GM12878 (cell line): ENCODE results near the gene RANBP17. TPM values are rescaled to one million over a fixed set of nuclear protein-coding genes. Genes with fewer than 3 reads are reported as not detected.

Experiments
- ATAC-seq: fragments of 200-7000 bp; cut with Tn5 transposase; 3 replicates; pipeline ENCODE4 v1.9.1; 2020; ENCODE audit warnings: mild to moderate bottlenecking, moderate library complexity
- BruUV-seq: library from RNA; stranded (reverse); fragments of 400-500 nt; replicated peaks from 2 replicates; lab custom pipeline; 2021; lab: Mats Ljungman, UMichigan
- CTCF ChIA-PET: fragments of 300-600 bp; sonication (Branson Sonifier 250); formaldehyde crosslinking; extraction: SDS; loops from one replicate; lab custom pipeline; 2021; ENCODE audit warnings: inconsistent platforms; lab: Yijun Ruan, JAX
- POLR2A ChIA-PET: fragments of 350-600 bp; formaldehyde crosslinking; extraction: SDS; loops from one replicate; lab custom pipeline; 2021; ENCODE audit warnings: inconsistent platforms; lab: Charles Lee
- RAD21 ChIA-PET: fragments of 300-600 bp; sonication (Branson Sonifier 250); formaldehyde crosslinking; loops from one replicate; lab custom pipeline; 2023; ENCODE audit warnings: antibody characterized with exemption; ENCODE audit not compliant: unreplicated experiment; lab: Charles Lee
- SMC1A ChIA-PET: fragments of 300-600 bp; sonication (Branson Sonifier 250); formaldehyde crosslinking; loops from one replicate; lab custom pipeline; 2023; ENCODE audit not compliant: unreplicated experiment, uncharacterized antibody; lab: Charles Lee
- DNase-seq: peaks from one replicate; pipeline ENCODE4 v3.0.0-alpha.2; 2011; ENCODE audit warnings: low read depth, low spot score
- FAIRE-seq: peaks from 3 replicates; lab custom pipeline; 2011; peaks lifted over from hg19 to GRCh38; lab: Jason Lieb, UNC
- H2AFZ ChIP-seq: 2 replicates; pipeline ENCODE4 v1.6.0; 2011; ENCODE audit warnings: low read depth, low read length, control low read depth; ENCODE audit not compliant: control insufficient read depth
- H3K27ac ChIP-seq: 2 replicates; pipeline ENCODE4 v1.5.1; 2011; ENCODE audit warnings: control low read depth; ENCODE audit not compliant: control insufficient read depth, insufficient read depth
- H3K27me3 ChIP-seq, 2 experiments: replicated peaks in 1 of 2; 2 replicates each; pipeline versions ENCODE4 v1.6.0 to v1.6.1; 2011; ENCODE audit warnings: low read length in 1 of 2; ENCODE audit not compliant: control insufficient read depth in 2 of 2, insufficient read depth in 2 of 2
- H3K36me3 ChIP-seq, 2 experiments: 2 replicates each; pipeline ENCODE4 v1.5.1; 2011; ENCODE audit warnings: low read length in 1 of 2; ENCODE audit not compliant: control insufficient read depth in 2 of 2, insufficient read depth in 2 of 2
- H3K4me1 ChIP-seq: 2 replicates; pipeline ENCODE4 v1.6.1; 2011; ENCODE audit warnings: mild to moderate bottlenecking, low read length, moderate library complexity, mixed read lengths; ENCODE audit not compliant: control insufficient read depth, insufficient read depth
- H3K4me2 ChIP-seq: 2 replicates; pipeline ENCODE4 v1.6.0; 2011; ENCODE audit warnings: control low read depth; ENCODE audit not compliant: control insufficient read depth, insufficient read depth
- H3K4me3 ChIP-seq: fragments of 200-600 bp; sonication (generic); 2 replicates; pipeline ENCODE4 v1.5.1; 2016
- H3K79me2 ChIP-seq: 2 replicates; pipeline ENCODE4 v1.6.0; 2011; ENCODE audit warnings: low read length; ENCODE audit not compliant: control insufficient read depth, insufficient read depth
- H3K9ac ChIP-seq: 2 replicates; pipeline ENCODE4 v1.8.0; 2011; ENCODE audit warnings: low read length, control low read depth, mixed read lengths; ENCODE audit not compliant: control insufficient read depth, insufficient read depth
- H3K9me3 ChIP-seq: replicated peaks from 3 replicates; pipeline ENCODE4 v1.5.1; 2011; ENCODE audit warnings: mild to moderate bottlenecking, low read length; ENCODE audit not compliant: control insufficient read depth, insufficient read depth
- H4K20me1 ChIP-seq: 2 replicates; pipeline ENCODE4 v1.6.0; 2011; ENCODE audit not compliant: control insufficient read depth, insufficient read depth
- BACH1 ChIP-seq: fragments of 450-650 bp; IDR thresholded peaks from 2 replicates; pipeline ENCODE4 v1.6.1; 2017; ENCODE audit warnings: mild to moderate bottlenecking, borderline replicate concordance
- CHD4 ChIP-seq: fragments of 200-600 bp; sonication (generic); IDR thresholded peaks from 2 replicates; pipeline ENCODE4 v1.6.1; 2016; ENCODE audit warnings: mild to moderate bottlenecking
- ELK1 ChIP-seq: IDR thresholded peaks from 2 replicates; pipeline ENCODE4 v1.6.1; 2012; ENCODE audit warnings: low read depth, low read length, improper control_type of control experiment
- HDAC6 ChIP-seq: fragments of 200-600 bp; sonication (generic); IDR thresholded peaks from one replicate; pipeline ENCODE4 v1.8.0; 2017; ENCODE audit warnings: antibody characterized with exemption; ENCODE audit not compliant: unreplicated experiment
- NFYB ChIP-seq: IDR thresholded peaks from 2 replicates; pipeline ENCODE4 v1.6.1; 2011; ENCODE audit warnings: low read depth, mild to moderate bottlenecking, low read length, improper control_type of control experiment, moderate library complexity; ENCODE audit not compliant: insufficient read depth
- RFX5 ChIP-seq: IDR thresholded peaks from 2 replicates; pipeline ENCODE4 v1.6.1; 2011; ENCODE audit warnings: low read depth, low read length, improper control_type of control experiment
- SKIL ChIP-seq: fragments of 450-650 bp; IDR thresholded peaks from 2 replicates; pipeline ENCODE4 v1.6.1; 2017; ENCODE audit warnings: mild to moderate bottlenecking, low read depth, inconsistent platforms; ENCODE audit not compliant: poor library complexity, severe bottlenecking
- SUZ12 ChIP-seq: fragments of 200-600 bp; sonication (generic); IDR thresholded peaks from one replicate; pipeline ENCODE4 v1.6.1; 2018; ENCODE audit warnings: antibody characterized with exemption, mild to moderate bottlenecking; ENCODE audit not compliant: unreplicated experiment
- TARDBP ChIP-seq: IDR thresholded peaks from 2 replicates; pipeline ENCODE4 v1.6.1; 2016; ENCODE audit warnings: borderline replicate concordance
- ZNF622 ChIP-seq: fragments of 450-650 bp; IDR thresholded peaks from 2 replicates; pipeline ENCODE4 v1.6.1; 2017; ENCODE audit warnings: mild to moderate bottlenecking, inconsistent platforms
- WGBS: methylation state at CpG from one replicate; pipeline ENCODE4 v1.1.6; 2016; ENCODE audit warnings: low lambda C conversion rate; ENCODE audit not compliant: insufficient replicate concordance, insufficient coverage; ENCODE audit errors: missing lambda C conversion rate; 5-methylcytosine and 5-hydroxymethylcytosine counted together
- in situ Hi-C: fragments of 300-500 bp; cut with MboI; formaldehyde crosslinking; loops from 9 replicates; pipeline ENCODE4 v1.14.3; 2018; ENCODE audit warnings: mixed read lengths
- intact Hi-C: fragments of 100-400 bp; cut with micrococcal nuclease; formaldehyde crosslinking; loops from one replicate; pipeline ENCODE4 v1.14.2; 2022; ENCODE audit not compliant: unreplicated experiment
- polyA plus RNA-seq, 11 experiments: library from polyadenylated mRNA; depleted of rRNA in 4 of 11; unstranded in 6 of 11; stranded (reverse) in 5 of 11; fragments of >200 nt; fragmentation: Nextera tagmentation in 4 of 11; fragmentation: Illumina TruSeq in 1 of 11; extraction: Ambion mirVana in 4 of 11; extraction: Trizol in 1 of 11; gene quantifications; 1 replicate in 1 of 11; 2 replicates in 10 of 11; pipeline versions ENCODE4 v1.2.1 to v1.2.3, GENCODE V29; 2011 to 2016; ENCODE audit warnings: inconsistent platforms in 2 of 11, missing spikeins in 2 of 11, low read depth in 1 of 11
- total RNA-seq, 4 experiments: library from RNA; depleted of rRNA in 3 of 4; stranded (reverse); fragments of >200 nt in 3 of 4; fragmentation: Illumina TruSeq in 1 of 4; extraction: Trizol in 1 of 4; gene quantifications; 2 replicates each; pipeline versions ENCODE4 v1.2.1 to v1.2.3, GENCODE V29; 2013 to 2021

RANBP17 gene
- total and polyA plus RNA-seq, 10 of the 15 experiments (the other 5 are each of a cell fraction or from before 2014, with no cell fraction given), result 0.10 TPM; not detected in 9

GRCh38 chr5:171307789-171308452 lies 446.1 kb downstream of the RANBP17 start (continued):
- TF ChIP-seq SKIL (no peak), ZNF622 (no peak), BACH1 (no peak), HDAC6 (no peak), RFX5 (no peak), CHD4 (no peak)

GRCh38 chr5:171308453-171309275 lies 446.8 kb downstream of the RANBP17 start, which contains the start of gene TLX3:
Gene TLX3 (plus strand): TSS chr5:171309248. CDS start chr5:171309366, 118 bp downstream.
- no TSS peak for BruUV-seq
- H3K9me3 ChIP-seq, result no peaks in the 10 kb centered on the region; the same call in 2 of the 3 replicates
- peak; percentile 25 for TF ChIP-seq SUZ12
- TF ChIP-seq NFYB, result 0 out of 2 replicates have a peak, but pooled peaks have one; percentile 16
- no peak for TF ChIP-seq ELK1
- TF ChIP-seq TARDBP, result no peak
- TF ChIP-seq, all 136 proteins: peak for 2
- Histone ChIP-seq H3K27ac (no peak within 1 kb of the TSS), H4K20me1 (no peaks in the 10 kb centered on the region; the same call in 1 of the 2 replicates), H3K79me2 (no peaks in the 10 kb centered on the region), H2AFZ (no peak within 1 kb of the TSS), H3K9ac (no peak within 1 kb of the TSS), H3K4me1 (no peaks in the 10 kb centered on the region), H3K36me3 (no peaks in the 10 kb centered on the region), H3K27me3 (peaks cover 5 to 21% of the 10 kb centered on the region in 2 experiments), H3K4me2 (no peak within 1 kb of the TSS), H3K4me3 (no peak within 1 kb of the TSS)
- SMC1A ChIA-PET, result no interaction called here
- in situ Hi-C loops (no loop called here), intact Hi-C loops (no loop called here)
- no peak for FAIRE-seq
- CTCF ChIA-PET, result no interaction called here
- DNase-seq, result no peak
- WGBS, result 77% methylated on average over 63 of the region's 73 CpGs
- POLR2A ChIA-PET, result no interaction called here
- ATAC-seq, result no peak
- RAD21 ChIA-PET, result no interaction called here
